K562 (cell line): ENCODE results near the gene ZNF500. TPM values are rescaled to one million over a fixed set of nuclear protein-coding genes. Genes with fewer than 3 reads are reported as not detected.

Experiments
- DACH1 ChIP-seq: fragments of 450-650 bp; IDR thresholded peaks from 2 replicates; pipeline ENCODE4 v1.6.1; 2018; ENCODE audit not compliant: partially characterized antibody
- HES1 ChIP-seq: fragments of 450-650 bp; IDR thresholded peaks from 2 replicates; pipeline ENCODE4 v1.6.1; 2016; ENCODE audit warnings: low read depth, mild to moderate bottlenecking, moderate library complexity
- polyA plus RNA-seq, 8 experiments: library from polyadenylated mRNA; depleted of rRNA in 4 of 8; stranded (reverse) in 5 of 8; unstranded in 3 of 8; fragments of >200 nt; fragmentation: Nextera tagmentation in 2 of 8; fragmentation: Illumina TruSeq in 1 of 8; extraction: Ambion mirVana in 2 of 8; extraction: Trizol in 1 of 8; gene quantifications; 2 replicates each; pipeline versions ENCODE4 v1.2.1 to v1.2.3, GENCODE V29; 2011 to 2014; ENCODE audit warnings: inconsistent platforms in 1 of 8, missing spikeins in 1 of 8
- total RNA-seq, 7 experiments: library from RNA; depleted of rRNA in 6 of 7; stranded (reverse); fragments of >200 nt in 6 of 7; fragmentation: Illumina TruSeq in 2 of 7; extraction: Trizol in 2 of 7; gene quantifications; 2 replicates each; pipeline versions ENCODE4 v1.2.1 to v1.2.3, GENCODE V29; 2011 to 2021; ENCODE audit warnings: low replicate concordance in 1 of 7
- TF ChIP-seq, protein P1 (sequence below): fragments of 150-350 bp; IDR thresholded peaks from 2 replicates; pipeline ENCODE4 v1.6.1; 2014; ENCODE audit warnings: low read depth, mild to moderate bottlenecking, low read length, borderline replicate concordance
- TF ChIP-seq, protein P2 (sequence below): sonication (generic); formaldehyde crosslinking; IDR thresholded peaks from 2 replicates; pipeline ENCODE4 v1.8.0; 2023; ENCODE audit warnings: missing genetic modification reagents, mild to moderate bottlenecking, borderline replicate concordance

Gene ZNF500
- total and polyA plus RNA-seq, 9 of the 15 experiments (the other 6 are each of a cell fraction or from before 2014, with no cell fraction given): 0.80 to 20.8 (median 5.3) TPM

GRCh38 chr16:4792951-4793513 is 26.1 kb upstream of the ZNF500 start (continued):
- TF ChIP-seq, protein P1, sequence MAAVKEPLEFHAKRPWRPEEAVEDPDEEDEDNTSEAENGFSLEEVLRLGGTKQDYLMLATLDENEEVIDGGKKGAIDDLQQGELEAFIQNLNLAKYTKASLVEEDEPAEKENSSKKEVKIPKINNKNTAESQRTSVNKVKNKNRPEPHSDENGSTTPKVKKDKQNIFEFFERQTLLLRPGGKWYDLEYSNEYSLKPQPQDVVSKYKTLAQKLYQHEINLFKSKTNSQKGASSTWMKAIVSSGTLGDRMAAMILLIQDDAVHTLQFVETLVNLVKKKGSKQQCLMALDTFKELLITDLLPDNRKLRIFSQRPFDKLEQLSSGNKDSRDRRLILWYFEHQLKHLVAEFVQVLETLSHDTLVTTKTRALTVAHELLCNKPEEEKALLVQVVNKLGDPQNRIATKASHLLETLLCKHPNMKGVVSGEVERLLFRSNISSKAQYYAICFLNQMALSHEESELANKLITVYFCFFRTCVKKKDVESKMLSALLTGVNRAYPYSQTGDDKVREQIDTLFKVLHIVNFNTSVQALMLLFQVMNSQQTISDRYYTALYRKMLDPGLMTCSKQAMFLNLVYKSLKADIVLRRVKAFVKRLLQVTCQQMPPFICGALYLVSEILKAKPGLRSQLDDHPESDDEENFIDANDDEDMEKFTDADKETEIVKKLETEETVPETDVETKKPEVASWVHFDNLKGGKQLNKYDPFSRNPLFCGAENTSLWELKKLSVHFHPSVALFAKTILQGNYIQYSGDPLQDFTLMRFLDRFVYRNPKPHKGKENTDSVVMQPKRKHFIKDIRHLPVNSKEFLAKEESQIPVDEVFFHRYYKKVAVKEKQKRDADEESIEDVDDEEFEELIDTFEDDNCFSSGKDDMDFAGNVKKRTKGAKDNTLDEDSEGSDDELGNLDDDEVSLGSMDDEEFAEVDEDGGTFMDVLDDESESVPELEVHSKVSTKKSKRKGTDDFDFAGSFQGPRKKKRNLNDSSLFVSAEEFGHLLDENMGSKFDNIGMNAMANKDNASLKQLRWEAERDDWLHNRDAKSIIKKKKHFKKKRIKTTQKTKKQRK: no peak
- TF ChIP-seq HES1: no peak
- TF ChIP-seq DACH1: no peak
- TF ChIP-seq, protein P2, sequence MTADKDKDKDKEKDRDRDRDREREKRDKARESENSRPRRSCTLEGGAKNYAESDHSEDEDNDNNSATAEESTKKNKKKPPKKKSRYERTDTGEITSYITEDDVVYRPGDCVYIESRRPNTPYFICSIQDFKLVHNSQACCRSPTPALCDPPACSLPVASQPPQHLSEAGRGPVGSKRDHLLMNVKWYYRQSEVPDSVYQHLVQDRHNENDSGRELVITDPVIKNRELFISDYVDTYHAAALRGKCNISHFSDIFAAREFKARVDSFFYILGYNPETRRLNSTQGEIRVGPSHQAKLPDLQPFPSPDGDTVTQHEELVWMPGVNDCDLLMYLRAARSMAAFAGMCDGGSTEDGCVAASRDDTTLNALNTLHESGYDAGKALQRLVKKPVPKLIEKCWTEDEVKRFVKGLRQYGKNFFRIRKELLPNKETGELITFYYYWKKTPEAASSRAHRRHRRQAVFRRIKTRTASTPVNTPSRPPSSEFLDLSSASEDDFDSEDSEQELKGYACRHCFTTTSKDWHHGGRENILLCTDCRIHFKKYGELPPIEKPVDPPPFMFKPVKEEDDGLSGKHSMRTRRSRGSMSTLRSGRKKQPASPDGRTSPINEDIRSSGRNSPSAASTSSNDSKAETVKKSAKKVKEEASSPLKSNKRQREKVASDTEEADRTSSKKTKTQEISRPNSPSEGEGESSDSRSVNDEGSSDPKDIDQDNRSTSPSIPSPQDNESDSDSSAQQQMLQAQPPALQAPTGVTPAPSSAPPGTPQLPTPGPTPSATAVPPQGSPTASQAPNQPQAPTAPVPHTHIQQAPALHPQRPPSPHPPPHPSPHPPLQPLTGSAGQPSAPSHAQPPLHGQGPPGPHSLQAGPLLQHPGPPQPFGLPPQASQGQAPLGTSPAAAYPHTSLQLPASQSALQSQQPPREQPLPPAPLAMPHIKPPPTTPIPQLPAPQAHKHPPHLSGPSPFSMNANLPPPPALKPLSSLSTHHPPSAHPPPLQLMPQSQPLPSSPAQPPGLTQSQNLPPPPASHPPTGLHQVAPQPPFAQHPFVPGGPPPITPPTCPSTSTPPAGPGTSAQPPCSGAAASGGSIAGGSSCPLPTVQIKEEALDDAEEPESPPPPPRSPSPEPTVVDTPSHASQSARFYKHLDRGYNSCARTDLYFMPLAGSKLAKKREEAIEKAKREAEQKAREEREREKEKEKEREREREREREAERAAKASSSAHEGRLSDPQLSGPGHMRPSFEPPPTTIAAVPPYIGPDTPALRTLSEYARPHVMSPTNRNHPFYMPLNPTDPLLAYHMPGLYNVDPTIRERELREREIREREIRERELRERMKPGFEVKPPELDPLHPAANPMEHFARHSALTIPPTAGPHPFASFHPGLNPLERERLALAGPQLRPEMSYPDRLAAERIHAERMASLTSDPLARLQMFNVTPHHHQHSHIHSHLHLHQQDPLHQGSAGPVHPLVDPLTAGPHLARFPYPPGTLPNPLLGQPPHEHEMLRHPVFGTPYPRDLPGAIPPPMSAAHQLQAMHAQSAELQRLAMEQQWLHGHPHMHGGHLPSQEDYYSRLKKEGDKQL (CRISPR knock-in tag): no peak
